EH (cell line): ENCODE data around the gene FBXO7.

Experiments
- DNase-seq: peaks from one replicate; pipeline ENCODE4 v3.0.0-alpha.2; 2015; ENCODE audit warnings: low read depth

The FBXO7 gene

GRCh38 chr22:32531931-32532819, 57.6 kb downstream of the FBXO7 start:
- peak; percentile 96 for DNase-seq

- DNase-seq: no peak
Measured at GRCh38 chr22:32532820-32533128, 58.2 kb downstream of the FBXO7 start.

GRCh38 chr22:32533265-32534111, 58.9 kb downstream of the FBXO7 start:
- DNase-seq: peak; percentile 81

GRCh38 chr22:32534252-32535235, 59.9 kb downstream of the FBXO7 start:
- peak; percentile 91 for DNase-seq

- no peak for DNase-seq
Measured at GRCh38 chr22:32535531-32536190, 61.0 kb downstream of the FBXO7 start.

GRCh38 chr22:32536352-32536751, 61.7 kb downstream of the FBXO7 start:
- DNase-seq: no peak

- no peak for DNase-seq
Measured at GRCh38 chr22:32538521-32538920, 63.9 kb downstream of the FBXO7 start.

- DNase-seq: peak; percentile 35
Measured at GRCh38 chr22:32539631-32540421, 65.2 kb downstream of the FBXO7 start.

- no peak for DNase-seq
Measured at GRCh38 chr22:32541481-32541880, 66.9 kb downstream of the FBXO7 start.

GRCh38 chr22:32542066-32542676, 67.6 kb downstream of the FBXO7 start:
- no peak for DNase-seq

- no peak for DNase-seq
Measured at GRCh38 chr22:32542677-32543357, 68.2 kb downstream of the FBXO7 start.

- peak; percentile 82 for DNase-seq
Measured at GRCh38 chr22:32544953-32545558, 70.4 kb downstream of the FBXO7 start.

GRCh38 chr22:32545801-32546200, 71.2 kb downstream of the FBXO7 start:
- DNase-seq: peak; percentile 79

GRCh38 chr22:32546496-32546895, 71.9 kb downstream of the FBXO7 start:
- peak; percentile 30 for DNase-seq

- no peak for DNase-seq
Measured at GRCh38 chr22:32546935-32547334, 72.3 kb downstream of the FBXO7 start.

- no peak for DNase-seq
Measured at GRCh38 chr22:32548039-32548438, 73.4 kb downstream of the FBXO7 start.
